Ramos (cell line): Measurements from ENCODE around the gene CTNNA3.

ENCODE experiments used
- in situ Hi-C: fragments of 300-500 bp; cut with MboI; formaldehyde crosslinking; loops from one replicate; pipeline ENCODE4 v1.14.3; 2022; ENCODE audit warnings: low sequenced_read_pairs; ENCODE audit not compliant: unreplicated experiment

CTNNA3 gene

DNA sequence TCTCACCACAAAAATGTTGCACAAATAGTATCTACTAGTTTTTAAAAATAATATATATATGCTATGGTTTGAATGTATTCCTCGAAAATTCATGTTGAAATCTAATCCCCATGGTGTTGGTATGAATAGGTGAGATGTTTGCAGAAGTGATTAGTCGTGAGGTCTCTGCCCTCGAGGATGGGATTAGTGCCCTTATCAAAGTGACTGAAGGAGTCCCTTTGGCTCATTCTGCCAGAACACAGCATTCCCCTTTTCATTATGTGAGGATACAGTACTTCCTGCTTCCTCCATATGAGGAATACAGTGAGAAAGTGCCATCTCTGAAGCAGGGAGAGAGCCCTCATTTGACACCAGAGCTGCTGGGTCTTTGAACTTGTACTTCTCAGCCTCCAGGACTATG, 1547.7 kb downstream of the CTNNA3 start:
- in situ Hi-C loops: no loop called here

DNA sequence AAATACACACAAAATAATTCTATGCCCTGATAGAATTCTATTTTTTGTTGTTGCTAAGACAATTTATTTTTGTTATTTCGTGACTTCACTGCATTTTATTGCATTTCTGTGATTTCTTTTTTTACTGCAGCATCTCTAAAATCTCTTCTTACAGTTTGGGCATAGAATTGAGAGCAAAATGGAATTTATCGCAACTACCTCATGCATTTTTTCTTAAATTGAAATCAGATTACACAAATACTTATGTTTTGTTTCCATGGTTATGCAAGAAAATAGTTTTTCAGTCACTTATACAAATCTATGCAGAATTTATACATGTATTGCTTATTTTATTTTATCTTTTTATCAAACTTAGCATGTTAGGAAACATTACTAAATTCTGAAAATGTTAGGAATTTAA, 1552.0 kb downstream of the CTNNA3 start:
- in situ Hi-C loops: no loop called here

DNA sequence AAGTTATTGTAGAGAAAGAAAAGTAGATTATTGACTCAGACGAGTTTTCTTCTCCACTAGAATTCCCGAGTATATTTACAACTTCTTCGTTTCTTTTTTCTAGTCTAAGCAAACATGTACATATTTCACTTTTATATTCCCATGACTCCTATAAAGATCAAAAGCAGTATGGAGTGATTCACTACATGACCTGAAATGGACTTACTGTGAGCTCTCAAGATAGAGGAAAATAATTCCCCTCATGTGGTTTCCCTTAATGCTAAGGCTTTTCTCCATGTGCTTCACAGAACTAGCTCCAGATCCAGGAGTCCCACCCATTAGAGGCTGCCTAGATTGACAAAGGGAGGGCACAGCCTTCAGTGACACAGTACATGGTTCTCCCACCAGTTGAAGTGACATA, 1593.2 kb downstream of the CTNNA3 start:
- in situ Hi-C loops: no loop called here

GRCh38 chr10:66098595-66099480, 1597.2 kb downstream of the CTNNA3 start:
- in situ Hi-C loops: no loop called here

GRCh38 chr10:66095610-66096009, 1600.4 kb downstream of the CTNNA3 start:
- in situ Hi-C loops: no loop called here

DNA sequence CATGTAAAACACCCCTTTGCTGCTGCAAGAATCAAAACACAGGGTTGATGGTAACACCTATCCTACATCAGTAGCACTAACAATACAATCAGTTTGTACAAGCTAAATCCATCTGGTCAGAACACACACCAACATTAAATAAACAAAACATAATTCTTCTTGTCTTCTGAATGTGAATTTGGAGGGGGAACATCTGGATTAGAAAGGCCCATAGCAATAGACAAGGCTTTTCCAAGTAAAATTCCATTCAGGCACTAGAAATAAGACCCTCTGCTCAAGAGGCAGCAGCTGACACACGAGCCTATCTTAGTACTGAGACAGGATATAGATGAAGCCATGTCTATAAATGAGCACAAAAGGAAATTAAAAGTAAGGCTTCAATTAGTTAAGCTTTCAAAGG, 1610.1 kb downstream of the CTNNA3 start:
- in situ Hi-C loops: no loop called here

DNA sequence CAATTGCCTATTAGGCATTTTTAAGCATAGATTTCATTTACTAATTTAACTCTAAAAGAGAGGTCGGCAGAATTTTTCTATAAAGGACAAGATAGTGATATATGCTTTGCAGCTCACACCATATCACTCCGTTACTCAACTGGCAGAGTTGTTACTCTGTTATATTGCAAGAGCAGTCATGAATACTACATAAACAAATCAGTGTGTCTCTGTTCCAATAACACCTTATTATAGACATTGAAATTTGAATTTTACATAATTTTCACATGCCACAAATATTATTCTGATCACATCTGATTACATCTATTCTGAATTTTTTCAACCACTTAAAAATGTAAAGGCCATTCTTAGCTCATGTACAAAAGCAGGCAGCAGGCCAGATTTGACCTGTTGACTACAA, 1624.1 kb downstream of the CTNNA3 start:
- in situ Hi-C loops: no loop called here

GRCh38 chr10:66058594-66058993, 1637.4 kb downstream of the CTNNA3 start:
- in situ Hi-C loops: no loop called here

DNA sequence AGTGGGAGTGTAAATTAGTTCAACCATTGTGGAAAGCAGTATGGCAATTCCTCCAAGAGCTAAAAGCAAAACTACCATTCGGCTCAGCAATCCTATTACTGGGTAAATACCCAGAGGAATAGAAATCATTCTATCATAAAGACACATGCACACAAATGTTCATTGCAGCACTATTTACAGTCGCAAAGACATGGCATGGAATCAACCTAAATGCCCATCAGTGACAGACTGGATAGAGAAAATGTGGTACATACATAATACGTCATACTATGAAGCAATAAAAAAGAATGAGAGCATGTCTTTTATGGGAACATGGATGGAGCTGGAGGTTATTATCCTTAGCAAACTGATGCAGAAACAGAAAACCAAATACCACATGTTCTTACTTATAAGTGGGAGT, 1646.7 kb downstream of the CTNNA3 start:
- in situ Hi-C loops: no loop called here

DNA sequence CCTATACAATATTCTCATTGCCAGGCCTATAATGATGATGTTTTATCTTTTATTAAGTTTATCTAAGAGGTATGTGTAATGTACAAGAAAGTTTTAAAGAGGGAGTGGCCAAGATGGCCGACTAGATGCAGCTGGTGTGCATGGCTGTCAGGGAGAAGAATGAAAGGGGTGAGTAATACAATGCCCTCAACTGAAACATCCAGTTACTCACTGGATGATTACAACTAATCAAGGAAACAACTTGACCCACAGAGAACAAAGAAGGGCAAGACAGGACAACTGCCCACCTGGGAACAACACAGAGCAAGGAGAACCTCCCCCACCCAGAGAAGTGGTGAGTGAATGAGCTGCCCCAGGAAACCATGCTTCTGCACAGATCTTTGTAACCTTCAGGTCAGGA, 1650.1 kb downstream of the CTNNA3 start:
- in situ Hi-C loops: no loop called here

GRCh38 chr10:66041771-66042170, 1654.2 kb downstream of the CTNNA3 start:
- in situ Hi-C loops: no loop called here

DNA sequence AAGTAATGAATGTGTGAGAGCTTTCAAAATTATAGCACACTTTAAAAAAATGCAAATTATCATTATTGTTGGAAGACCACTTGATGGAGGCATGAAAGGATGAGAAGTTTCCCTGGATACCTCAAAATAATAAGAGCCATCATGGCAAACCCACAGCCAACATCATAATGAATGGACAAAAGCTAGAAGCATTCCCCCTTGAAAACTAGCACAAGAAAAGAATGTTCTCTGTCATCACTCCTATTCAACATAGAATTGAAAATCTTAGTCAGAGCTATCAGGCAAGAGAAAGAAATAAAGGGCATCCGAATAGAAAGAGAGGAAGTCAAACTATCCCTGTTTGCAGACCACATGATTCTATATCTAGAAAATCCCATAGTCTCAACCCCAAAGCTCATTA, 1657.4 kb downstream of the CTNNA3 start:
- in situ Hi-C loops: no loop called here

- in situ Hi-C loops: no loop called here
Observed at GRCh38 chr10:66026321-66026720, 1669.7 kb downstream of the CTNNA3 start.

DNA sequence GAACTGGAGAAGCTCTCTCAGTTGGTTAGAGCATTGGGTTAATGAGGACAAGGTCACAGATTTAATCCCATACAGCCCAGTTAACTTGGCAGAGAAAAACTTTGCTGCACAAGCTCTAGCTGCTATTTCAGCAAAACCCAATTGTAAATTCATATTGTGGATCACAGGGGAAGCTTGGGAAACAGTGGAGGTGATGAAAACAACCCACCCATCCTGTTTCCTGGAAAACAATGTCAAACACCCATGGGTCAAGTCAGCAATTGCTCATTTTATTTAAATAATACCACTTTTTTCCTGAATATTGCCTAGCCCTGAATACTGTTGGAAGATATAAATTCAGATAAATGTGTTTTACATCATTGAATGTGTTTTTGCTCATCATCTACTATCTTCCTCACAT, 1670.8 kb downstream of the CTNNA3 start:
- in situ Hi-C loops: no loop called here

- in situ Hi-C loops: no loop called here
Observed at GRCh38 chr10:66021423-66021822, 1674.6 kb downstream of the CTNNA3 start.

- in situ Hi-C loops: no loop called here
Observed at GRCh38 chr10:66008221-66008620, 1687.8 kb downstream of the CTNNA3 start.

- in situ Hi-C loops: no loop called here
Observed at GRCh38 chr10:66006411-66006810, 1689.6 kb downstream of the CTNNA3 start.

- in situ Hi-C loops: no loop called here
Observed at GRCh38 chr10:65993451-65993850, 1702.5 kb downstream of the CTNNA3 start.

- in situ Hi-C loops: no loop called here
Observed at GRCh38 chr10:65968871-65969270, 1727.1 kb downstream of the CTNNA3 start.

DNA sequence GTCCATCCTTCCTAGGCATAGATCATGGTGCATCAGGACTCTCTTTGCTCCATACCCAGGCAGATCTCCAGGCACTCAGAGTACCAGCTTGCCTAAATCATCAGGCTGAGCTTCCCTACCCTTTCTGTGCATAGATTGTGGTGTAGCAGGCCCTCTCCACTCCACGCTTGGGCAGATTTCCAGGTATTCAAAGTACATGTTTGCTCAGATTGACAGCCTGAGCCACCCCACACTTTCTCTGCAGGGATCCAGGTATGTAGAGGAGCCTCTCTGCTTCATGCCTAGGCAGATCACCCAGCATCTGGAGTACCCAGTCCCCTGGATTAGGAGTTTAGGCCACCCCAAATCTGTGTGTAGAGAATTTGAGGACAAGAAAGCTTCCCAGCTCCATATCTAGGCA, 1727.6 kb downstream of the CTNNA3 start:
- in situ Hi-C loops: no loop called here

DNA sequence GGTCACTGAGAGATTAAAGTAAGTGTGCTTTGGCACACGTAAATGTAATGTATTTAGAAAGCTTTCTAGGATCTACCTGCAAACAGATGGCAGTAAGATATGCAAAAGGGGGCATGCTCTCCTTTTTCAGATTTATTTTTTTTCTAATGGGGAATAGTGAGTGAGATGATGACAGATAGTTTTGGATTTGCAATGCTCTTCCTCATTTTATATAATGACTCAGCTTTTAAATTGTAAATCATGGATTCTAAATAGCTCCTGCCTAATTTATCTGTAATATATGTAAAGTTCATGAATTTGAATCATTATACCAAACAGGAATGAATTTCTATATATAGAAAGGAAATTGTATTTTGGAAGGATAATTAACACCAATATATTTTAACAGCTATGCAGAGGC, 1731.8 kb downstream of the CTNNA3 start:
- in situ Hi-C loops: no loop called here

- in situ Hi-C loops: no loop called here
Observed at GRCh38 chr10:65952086-65952485, 1743.9 kb downstream of the CTNNA3 start.
